Urinary bladder (tissue), 4 donors: ENCODE results near the gene HMGA1. TPM values are rescaled to one million over a fixed set of nuclear protein-coding genes. Genes with fewer than 3 reads are reported as not detected.
A peak's percentile ranks its signal among the peaks of the same experiment; 100 is the strongest.
"Not testable (repeated sequence)": the region's sequence is repeated elsewhere in the genome, so short reads cannot be mapped to it uniquely, and the experiment has no call there.

Source experiments
- DNase-seq: peaks from one replicate; pipeline ENCODE4 v3.0.0-alpha.2; 2015; ENCODE audit errors: extremely low spot score
- H3K27ac ChIP-seq: one replicate; pipeline ENCODE4 v1.5.1; 2013; ENCODE audit warnings: low read depth, mild to moderate bottlenecking, moderate library complexity
- H3K36me3 ChIP-seq: one replicate; pipeline ENCODE4 v1.6.1; 2013; ENCODE audit warnings: mild to moderate bottlenecking, moderate library complexity; ENCODE audit not compliant: insufficient read depth
- H3K4me1 ChIP-seq: one replicate; pipeline ENCODE4 v1.6.1; 2013; ENCODE audit warnings: mild to moderate bottlenecking, moderate library complexity; ENCODE audit not compliant: insufficient read depth
- H3K4me3 ChIP-seq: one replicate; pipeline ENCODE4 v1.5.1; 2013; ENCODE audit warnings: low read depth, low read length
- WGBS: extraction: QIAGEN DNeasy Blood & Tissue Kit; methylation state at CpG from one replicate; pipeline ENCODE4 v1.1.7; 2013; 5-methylcytosine and 5-hydroxymethylcytosine counted together
- polyA plus RNA-seq: library from polyadenylated mRNA; stranded (reverse); fragments of 200-250 nt; gene quantifications from one replicate; pipeline ENCODE4 v1.2.3, GENCODE V29; 2013
- total RNA-seq: library from RNA; depleted of rRNA; stranded (reverse); fragments of >200 nt; gene quantifications from one replicate; pipeline ENCODE4 v1.2.3, GENCODE V29; 2014
- donor health status: healthy with polysubstance abuse.
- donor health status: healthy.

The HMGA1 gene
- total and polyA plus RNA-seq, 2 donors, result 12.4 to 23.6 TPM

GRCh38 chr6:34248198-34248726, 11.6 kb downstream of the HMGA1 start:
- DNase-seq, result no peak
- 9% methylated on average over 17 of the region's 17 CpGs for WGBS
- no peaks in the 10 kb centered on the region for H3K4me1 ChIP-seq

GRCh38 chr6:34248727-34249468, 12.2 kb downstream of the HMGA1 start, which contains the start of gene SMIM29:
Gene SMIM29 (minus strand): TSS chr6:34249006. CDS start chr6:34247791, 1,215 bp downstream.
- peak; percentile 83 for DNase-seq
- WGBS, result under 1% methylated on average over 79 of the region's 79 CpGs
- Histone ChIP-seq H3K4me1 (no peaks in the 10 kb centered on the region), H3K4me3 (peak within 1 kb of the TSS; percentile 48), H3K27ac (peak within 1 kb of the TSS; percentile 88), H3K36me3 (no peaks in the 10 kb centered on the region)

More at GRCh38 chr6:34248198-34248726, 11.6 kb downstream of the HMGA1 start:
- no peaks in the 10 kb centered on the region for H3K36me3 ChIP-seq
- H3K27ac ChIP-seq, result peak overlapping the region; percentile 55
- H3K4me3 ChIP-seq, result peak overlapping the region; percentile 48

GRCh38 chr6:34249469-34250261, 13.0 kb downstream of the HMGA1 start:
- Histone ChIP-seq H3K4me3 (peak overlapping the region; percentile 48), H3K27ac (peak overlapping the region; percentile 88), H3K36me3 (no peaks in the 10 kb centered on the region), H3K4me1 (no peaks in the 10 kb centered on the region)
- 45% methylated on average over 18 of the region's 18 CpGs for WGBS
- DNase-seq, result no peak

- H3K4me1 ChIP-seq, H3K27ac ChIP-seq, H3K36me3 ChIP-seq, DNase-seq, H3K4me3 ChIP-seq: not testable (repeated sequence)
- WGBS, result 58% methylated on average over 2 of the region's 2 CpGs
These were observed 15.7 kb downstream of the HMGA1 start for GRCh38 chr6:34252395-34252794.

GRCh38 chr6:34259529-34260069, 22.9 kb downstream of the HMGA1 start:
- 90% methylated on average over 6 of the region's 6 CpGs for WGBS
- H3K4me1 ChIP-seq, result no peaks in the 10 kb centered on the region
- no peak for DNase-seq
- H3K27ac ChIP-seq, result no peak overlapping the region
- no peaks in the 10 kb centered on the region for H3K36me3 ChIP-seq
- no peak overlapping the region for H3K4me3 ChIP-seq

- H3K27ac ChIP-seq, result no peak overlapping the region
- WGBS, result 83% methylated on average over 17 of the region's 17 CpGs
- no peaks in the 10 kb centered on the region for H3K4me1 ChIP-seq
- no peak for DNase-seq
- no peaks in the 10 kb centered on the region for H3K36me3 ChIP-seq
- no peak overlapping the region for H3K4me3 ChIP-seq
These were observed 24.0 kb downstream of the HMGA1 start for GRCh38 chr6:34260576-34261267.

GRCh38 chr6:34263484-34263883, 26.8 kb downstream of the HMGA1 start:
- not testable (repeated sequence) for DNase-seq, H3K4me1 ChIP-seq, H3K27ac ChIP-seq, H3K4me3 ChIP-seq, H3K36me3 ChIP-seq
- WGBS, result 78% methylated on average over 23 of the region's 23 CpGs

- Histone ChIP-seq H3K4me3 (no peak overlapping the region), H3K4me1 (no peaks in the 10 kb centered on the region), H3K27ac (no peak overlapping the region), H3K36me3 (no peaks in the 10 kb centered on the region)
- 98% methylated on average over 2 of the region's 2 CpGs for WGBS
- DNase-seq, result no peak
These were observed 31.1 kb downstream of the HMGA1 start for GRCh38 chr6:34267746-34268145.

GRCh38 chr6:34269132-34269531, 32.5 kb downstream of the HMGA1 start:
- H3K36me3 ChIP-seq, H3K27ac ChIP-seq, H3K4me3 ChIP-seq, DNase-seq, H3K4me1 ChIP-seq: not testable (repeated sequence)
- WGBS, result 96% methylated on average over 22 of the region's 25 CpGs

GRCh38 chr6:34269658-34270341, 33.1 kb downstream of the HMGA1 start:
- DNase-seq, H3K4me3 ChIP-seq, H3K36me3 ChIP-seq, H3K27ac ChIP-seq, H3K4me1 ChIP-seq: not testable (repeated sequence)
- 82% methylated on average over 17 of the region's 17 CpGs for WGBS

GRCh38 chr6:34272013-34272926, 35.6 kb downstream of the HMGA1 start:
- Histone ChIP-seq H3K4me1 (no peaks in the 10 kb centered on the region), H3K36me3 (no peaks in the 10 kb centered on the region), H3K4me3 (no peak overlapping the region), H3K27ac (no peak overlapping the region)
- DNase-seq, result no peak
- 84% methylated on average over 13 of the region's 13 CpGs for WGBS

- Histone ChIP-seq H3K27ac (no peak overlapping the region), H3K4me1 (no peaks in the 10 kb centered on the region), H3K36me3 (no peaks in the 10 kb centered on the region), H3K4me3 (no peak overlapping the region)
- 64% methylated on average over 3 of the region's 3 CpGs for WGBS
- DNase-seq, result no peak
These were observed 36.7 kb downstream of the HMGA1 start for GRCh38 chr6:34273242-34273805.
